Activated CD8-positive, alpha-beta T cell treated with anti-CD3 and anti-CD28 coated beads for 36 hours (primary cell): ENCODE data around the gene NBAS. TPM values are rescaled to one million over a fixed set of nuclear protein-coding genes. Genes with fewer than 3 reads are reported as not detected.

Experiments used
- ATAC-seq: fragments of 200-7000 bp; cut with Tn5 transposase; one replicate; pipeline ENCODE4 v1.10.0; 2021; ENCODE audit warnings: mild to moderate bottlenecking, moderate library complexity
- CTCF ChIA-PET: fragments of 350-600 bp; sonication (Branson Sonifier 250); formaldehyde crosslinking; loops from one replicate; lab custom pipeline; 2021; ENCODE audit warnings: antibody characterized with exemption; lab: Charles Lee
- POLR2A ChIA-PET: fragments of 350-600 bp; sonication (Branson Sonifier 250); formaldehyde crosslinking; loops from one replicate; lab custom pipeline; 2021; ENCODE audit warnings: antibody characterized with exemption; lab: Charles Lee
- DNase-seq: peaks from one replicate; pipeline ENCODE4 v3.0.0-alpha.2; 2020
- H3K27ac Mint-ChIP-seq: one replicate; pipeline ENCODE4 v1.8.0; 2021; ENCODE audit warnings: mild to moderate bottlenecking, mixed read lengths
- H3K27me3 Mint-ChIP-seq: one replicate; pipeline ENCODE4 v1.8.0; 2021; ENCODE audit warnings: mixed read lengths
- H3K36me3 Mint-ChIP-seq: one replicate; pipeline ENCODE4 v1.8.0; 2021; ENCODE audit warnings: low read depth, mixed read lengths
- H3K4me1 Mint-ChIP-seq: one replicate; pipeline ENCODE4 v1.8.0; 2021; ENCODE audit warnings: low read depth, mixed read lengths
- H3K4me3 Mint-ChIP-seq: one replicate; pipeline ENCODE4 v1.8.0; 2021; ENCODE audit warnings: mild to moderate bottlenecking, moderate library complexity, mixed read lengths
- H3K9me3 Mint-ChIP-seq: one replicate; pipeline ENCODE4 v1.8.0; 2021; ENCODE audit warnings: mixed read lengths
- intact Hi-C: fragments of 100-400 bp; cut with micrococcal nuclease; formaldehyde crosslinking; loops from one replicate; pipeline ENCODE4 v1.10.0; 2022
- total RNA-seq, 2 experiments: library from RNA; stranded (reverse); gene quantifications; one replicate each; pipeline ENCODE4 v1.2.3, GENCODE V29; 2021
- TF ChIP-seq, protein P1 (sequence below): fragments of 200-600 bp; IDR thresholded peaks from one replicate; pipeline ENCODE4 v1.8.0; 2022; ENCODE audit warnings: antibody characterized with exemption, mild to moderate bottlenecking

NBAS gene
- total RNA-seq, 2 experiments from 2014 or later: 40.9 to 41.9 TPM

DNA sequence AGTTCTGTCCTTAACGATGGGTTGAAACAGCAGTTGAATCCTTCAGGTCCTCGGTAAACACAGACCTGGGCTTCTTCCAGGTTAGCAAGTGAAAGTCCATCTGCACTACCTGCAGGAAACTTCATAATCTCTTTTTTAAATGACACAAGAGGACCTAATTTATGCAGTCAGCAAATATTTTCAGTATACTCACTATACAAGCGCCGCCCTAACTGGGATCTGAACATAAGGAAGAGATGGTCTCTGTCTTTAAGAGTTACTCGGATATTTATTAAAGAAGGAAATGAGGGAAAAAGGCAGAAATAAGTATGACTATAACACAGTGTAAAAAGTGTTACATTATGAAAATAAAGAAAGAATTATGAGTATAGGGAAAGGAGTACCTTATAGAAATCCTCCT, 103.3 kb downstream of the NBAS start:
- POLR2A ChIA-PET: no interaction called here
- ATAC-seq: no peak
- TF ChIP-seq, protein P1, sequence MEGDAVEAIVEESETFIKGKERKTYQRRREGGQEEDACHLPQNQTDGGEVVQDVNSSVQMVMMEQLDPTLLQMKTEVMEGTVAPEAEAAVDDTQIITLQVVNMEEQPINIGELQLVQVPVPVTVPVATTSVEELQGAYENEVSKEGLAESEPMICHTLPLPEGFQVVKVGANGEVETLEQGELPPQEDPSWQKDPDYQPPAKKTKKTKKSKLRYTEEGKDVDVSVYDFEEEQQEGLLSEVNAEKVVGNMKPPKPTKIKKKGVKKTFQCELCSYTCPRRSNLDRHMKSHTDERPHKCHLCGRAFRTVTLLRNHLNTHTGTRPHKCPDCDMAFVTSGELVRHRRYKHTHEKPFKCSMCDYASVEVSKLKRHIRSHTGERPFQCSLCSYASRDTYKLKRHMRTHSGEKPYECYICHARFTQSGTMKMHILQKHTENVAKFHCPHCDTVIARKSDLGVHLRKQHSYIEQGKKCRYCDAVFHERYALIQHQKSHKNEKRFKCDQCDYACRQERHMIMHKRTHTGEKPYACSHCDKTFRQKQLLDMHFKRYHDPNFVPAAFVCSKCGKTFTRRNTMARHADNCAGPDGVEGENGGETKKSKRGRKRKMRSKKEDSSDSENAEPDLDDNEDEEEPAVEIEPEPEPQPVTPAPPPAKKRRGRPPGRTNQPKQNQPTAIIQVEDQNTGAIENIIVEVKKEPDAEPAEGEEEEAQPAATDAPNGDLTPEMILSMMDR: no peak
- Mint-ChIP-seq H3K27me3 (no peaks in the 10 kb centered on the region), H3K27ac (no peak overlapping the region), H3K36me3 (peaks cover 25% of the 10 kb centered on the region), H3K4me1 (no peaks in the 10 kb centered on the region), H3K9me3 (no peaks in the 10 kb centered on the region), H3K4me3 (no peak overlapping the region)
- CTCF ChIA-PET: interaction anchor here (1.0 kb wide), 2 partner anchors 13 to 119 kb away, joined by 3 read pairs; no protein-coding TSS in a partner anchor
- DNase-seq: no peak
- intact Hi-C loops: no loop called here

DNA sequence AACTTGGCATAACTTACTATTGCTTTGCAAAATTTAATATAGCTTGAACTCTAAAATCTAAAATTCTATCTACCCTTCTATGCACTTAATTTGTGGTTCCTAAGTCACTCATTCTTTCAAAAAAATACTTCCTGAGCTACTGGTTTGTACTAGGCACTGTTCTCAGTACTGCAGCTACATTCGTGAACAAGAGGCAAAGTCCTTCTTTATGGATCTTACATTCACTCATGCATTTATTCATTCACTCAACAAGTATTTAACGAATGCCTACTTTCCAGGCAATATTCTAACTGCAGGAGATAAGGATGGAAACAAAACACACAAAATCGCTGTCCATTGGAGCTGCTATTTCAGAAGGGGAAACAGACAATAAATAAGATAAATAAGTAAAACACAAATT, 104.8 kb downstream of the NBAS start:
- no peak overlapping the region for H3K27ac Mint-ChIP-seq
- ChIA-PET CTCF (no interaction called here), POLR2A (no interaction called here)
- H3K27me3 Mint-ChIP-seq: no peaks in the 10 kb centered on the region
- no peaks in the 10 kb centered on the region for H3K4me1 Mint-ChIP-seq
- no peak overlapping the region for H3K4me3 Mint-ChIP-seq
- ATAC-seq (no peak), DNase-seq (no peak)
- intact Hi-C loops: no loop called here
- TF ChIP-seq, protein P1: no peak
- H3K9me3 Mint-ChIP-seq: no peaks in the 10 kb centered on the region
- peaks cover 29% of the 10 kb centered on the region for H3K36me3 Mint-ChIP-seq

DNA sequence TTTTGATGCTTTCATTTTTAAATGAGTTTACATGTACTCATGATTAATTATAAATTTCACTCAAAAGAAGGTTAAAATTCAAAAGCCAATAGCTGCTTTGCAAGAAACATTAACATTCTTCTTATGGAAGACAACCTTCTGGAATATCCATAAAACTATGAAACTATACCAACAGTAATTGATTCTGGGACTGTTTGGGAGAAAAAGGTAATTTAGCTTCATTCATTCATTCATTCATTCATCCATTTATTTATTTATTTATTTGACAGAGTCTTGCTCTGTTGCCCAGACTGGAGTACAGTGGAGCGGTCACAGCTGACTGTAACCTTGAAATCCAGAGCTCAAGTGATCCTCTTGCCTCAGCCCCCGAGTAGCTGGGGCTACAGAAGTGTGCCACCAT, 110.3 kb downstream of the NBAS start:
- Mint-ChIP-seq H3K36me3 (peaks cover 40% of the 10 kb centered on the region), H3K27ac (no peak overlapping the region), H3K4me1 (no peaks in the 10 kb centered on the region), H3K4me3 (no peak overlapping the region), H3K27me3 (no peaks in the 10 kb centered on the region), H3K9me3 (peaks cover 6% of the 10 kb centered on the region)
- ATAC-seq (no peak), DNase-seq (no peak)
- TF ChIP-seq, protein P1: no peak
- ChIA-PET CTCF (no interaction called here), POLR2A (no interaction called here)
- intact Hi-C loops: no loop called here

DNA sequence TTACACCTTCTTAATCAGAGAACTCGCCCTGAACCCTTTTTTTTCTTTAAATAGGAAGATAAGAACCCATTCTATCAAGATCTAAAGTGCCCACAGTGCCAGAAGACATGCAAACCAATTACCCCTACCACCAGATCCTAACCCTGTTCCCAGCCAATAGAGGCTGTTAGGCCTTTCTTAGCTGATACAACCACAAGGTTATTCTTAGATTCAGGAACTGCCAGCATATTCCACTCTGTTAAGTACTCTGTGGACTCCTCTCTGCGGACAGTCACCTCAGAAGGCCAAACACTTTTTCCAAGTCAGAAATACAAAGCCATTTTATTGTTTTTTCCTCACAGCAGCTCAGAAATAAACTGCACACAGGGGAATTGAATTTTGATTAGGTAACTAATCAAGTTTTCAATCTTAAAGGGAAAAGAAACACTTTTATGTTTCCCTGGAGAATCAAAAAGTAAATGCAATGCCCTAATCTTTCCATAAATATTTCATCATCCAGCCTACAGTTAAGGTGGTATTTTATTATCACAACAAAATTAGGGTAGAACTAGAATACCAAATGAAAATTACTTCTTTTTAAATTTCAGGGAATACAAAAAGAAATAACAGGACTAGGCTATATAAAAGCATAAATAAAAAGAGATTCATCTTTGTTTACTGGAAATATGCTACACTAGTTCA, 111.4 kb downstream of the NBAS start:
- CTCF ChIA-PET: no interaction called here
- POLR2A ChIA-PET: no interaction called here

DNA sequence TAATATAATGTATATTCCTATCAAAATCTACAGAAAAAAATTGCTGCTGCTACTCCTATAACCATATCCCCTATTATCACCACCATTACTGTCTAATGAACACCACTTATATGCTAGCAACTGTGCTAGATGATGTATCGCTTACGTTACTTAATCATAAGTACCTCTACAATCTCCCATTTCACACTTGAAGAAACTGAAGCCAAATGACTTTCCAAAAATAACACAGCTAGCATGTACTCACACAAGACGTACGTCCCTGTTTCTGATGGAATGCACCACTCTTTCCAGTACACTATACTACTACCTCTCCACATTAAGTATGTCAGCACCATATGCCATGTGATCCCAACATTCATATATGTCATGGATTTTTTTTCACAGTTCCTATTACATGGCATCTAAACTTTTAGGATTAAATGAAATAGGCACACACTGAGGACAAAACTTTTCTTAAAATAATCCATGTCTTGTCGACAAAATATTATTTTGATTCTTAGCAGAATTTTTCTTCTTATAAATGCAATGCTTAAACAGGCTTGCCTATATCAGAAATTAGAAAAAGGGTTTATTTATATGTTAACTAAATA, 112.8 kb downstream of the NBAS start:
- CTCF ChIA-PET: no interaction called here
- H3K9me3 Mint-ChIP-seq: peaks cover 10% of the 10 kb centered on the region
- intact Hi-C loops: no loop called here
- H3K27me3 Mint-ChIP-seq: no peaks in the 10 kb centered on the region
- POLR2A ChIA-PET: no interaction called here
- H3K4me3 Mint-ChIP-seq: no peak overlapping the region
- H3K36me3 Mint-ChIP-seq: peaks cover 39% of the 10 kb centered on the region
- H3K4me1 Mint-ChIP-seq: no peaks in the 10 kb centered on the region
- TF ChIP-seq, protein P1: no peak
- no peak for ATAC-seq
- no peak overlapping the region for H3K27ac Mint-ChIP-seq
- DNase-seq: no peak

More for the DNA sequence above, 111.4 kb downstream of the NBAS start:
- ATAC-seq: no peak
- intact Hi-C loops: no loop called here
- H3K27me3 Mint-ChIP-seq: no peaks in the 10 kb centered on the region
- no peak overlapping the region for H3K27ac Mint-ChIP-seq
- no peaks in the 10 kb centered on the region for H3K4me1 Mint-ChIP-seq
- peaks cover 8% of the 10 kb centered on the region for H3K9me3 Mint-ChIP-seq
- peaks cover 42% of the 10 kb centered on the region for H3K36me3 Mint-ChIP-seq
- TF ChIP-seq, protein P1: no peak
- DNase-seq: no peak
- H3K4me3 Mint-ChIP-seq: no peak overlapping the region
